Smooth muscle cell (in vitro differentiated cells): ENCODE measurements around the gene TMEM232. TPM values are rescaled to one million over a fixed set of nuclear protein-coding genes. Genes with fewer than 3 reads are reported as not detected.

Experiments
- DNase-seq: peaks from one replicate; lab custom pipeline; 2025; ENCODE audit not compliant: unreplicated experiment; lab: John Stamatoyannopoulos, UW
- H2AFZ ChIP-seq: fragments of 200-600 bp; sonication (generic); 2 replicates; pipeline ENCODE4 v1.6.0; 2016; ENCODE audit warnings: antibody characterized with exemption, low read depth, mild to moderate bottlenecking
- H3F3A ChIP-seq: fragments of 200-600 bp; sonication (generic); 2 replicates; pipeline ENCODE4 v1.6.0; 2017; ENCODE audit warnings: antibody characterized with exemption, low read depth
- H3K27ac ChIP-seq: fragments of 200-600 bp; sonication (generic); 2 replicates; pipeline ENCODE4 v1.5.1; 2016; ENCODE audit warnings: low read depth, mild to moderate bottlenecking
- H3K27me3 ChIP-seq: fragments of 200-600 bp; sonication (generic); 2 replicates; pipeline ENCODE4 v1.6.1; 2016; ENCODE audit warnings: low read depth, mild to moderate bottlenecking
- H3K36me3 ChIP-seq: fragments of 200-600 bp; sonication (generic); 2 replicates; pipeline ENCODE4 v1.5.1; 2016; ENCODE audit warnings: low read depth
- H3K4me1 ChIP-seq: fragments of 200-600 bp; sonication (generic); 2 replicates; pipeline ENCODE4 v1.5.1; 2016; ENCODE audit warnings: low read depth
- H3K4me2 ChIP-seq: fragments of 200-600 bp; sonication (generic); 2 replicates; pipeline ENCODE4 v1.6.0; 2016; ENCODE audit warnings: mild to moderate bottlenecking
- H3K4me3 ChIP-seq: fragments of 200-600 bp; sonication (generic); 2 replicates; pipeline ENCODE4 v1.5.1; 2016; ENCODE audit warnings: mild to moderate bottlenecking
- H3K79me2 ChIP-seq: fragments of 200-600 bp; sonication (generic); 2 replicates; pipeline ENCODE4 v1.6.0; 2016; ENCODE audit warnings: low read depth, mild to moderate bottlenecking
- H3K9ac ChIP-seq: fragments of 200-600 bp; sonication (generic); 2 replicates; pipeline ENCODE4 v1.6.0; 2016; ENCODE audit warnings: low read depth
- H3K9me3 ChIP-seq: fragments of 200-600 bp; sonication (generic); replicated peaks from 2 replicates; pipeline ENCODE4 v1.5.1; 2016; ENCODE audit warnings: low read depth
- H4K20me1 ChIP-seq: fragments of 200-600 bp; sonication (generic); 2 replicates; pipeline ENCODE4 v1.6.0; 2016; ENCODE audit warnings: low read depth
- whole genome bisulfite sequencing: methylation state at CpG from one replicate; pipeline ENCODE4 v1.1.7; 2016; ENCODE audit warnings: low lambda C conversion rate; 5-methylcytosine and 5-hydroxymethylcytosine counted together
- polyA plus RNA-seq: library from polyadenylated mRNA; unstranded; fragments of >200 nt; fragmentation: Nextera tagmentation; extraction: Ambion mirVana; gene quantifications from 2 replicates; pipeline ENCODE4 v1.2.1, GENCODE V29; 2016
- total RNA-seq: library from RNA; depleted of rRNA; stranded (reverse); fragments of >200 nt; gene quantifications from 2 replicates; pipeline ENCODE4 v1.2.3, GENCODE V29; 2014
- TF ChIP-seq, protein P1 (sequence below): fragments of 200-600 bp; sonication (generic); IDR thresholded peaks from 2 replicates; pipeline ENCODE4 v1.5.1; 2017; ENCODE audit warnings: borderline replicate concordance, mild to moderate bottlenecking, antibody characterized with exemption; ENCODE audit not compliant: insufficient read depth, poor library complexity, severe bottlenecking

The TMEM232 gene
- total and polyA plus RNA-seq, 2 experiments from 2014 or later, result 0.49 to 1.0 TPM

DNA sequence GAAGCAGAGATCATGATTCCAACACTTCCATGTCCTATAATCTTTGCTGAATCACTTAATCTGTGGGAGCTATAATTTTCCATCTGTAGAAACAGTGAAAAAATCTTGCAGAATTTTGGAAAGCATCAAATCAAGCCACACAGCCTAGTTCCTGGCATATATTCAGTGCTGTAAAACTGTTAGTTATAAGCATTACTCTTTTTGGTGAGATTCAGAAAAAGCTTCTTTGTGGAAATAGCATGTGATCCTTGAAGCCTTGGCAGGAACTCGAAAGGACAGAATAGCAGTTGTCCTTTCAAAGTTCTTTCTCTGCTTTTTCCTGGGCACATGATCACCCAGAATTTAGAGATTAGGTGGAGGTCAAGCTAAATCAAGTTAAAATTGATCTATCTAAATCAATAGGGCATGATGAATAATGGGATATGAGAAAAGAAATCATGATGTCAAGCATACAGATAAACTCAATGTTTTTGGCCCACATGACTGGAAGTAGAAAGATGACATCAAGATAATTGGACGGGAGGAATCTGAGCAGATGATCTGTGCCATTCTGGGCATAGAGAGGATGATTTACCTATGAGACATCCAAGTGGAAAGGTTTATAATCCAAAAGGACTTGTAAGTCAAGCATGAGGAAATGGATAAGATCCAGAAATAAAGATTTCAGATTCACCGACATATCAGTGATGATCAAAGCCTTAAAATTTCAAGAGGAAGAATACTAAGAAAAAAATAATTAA is 73.1 kb downstream of the TMEM232 start:
- Histone ChIP-seq H3K9ac (no peak overlapping the region), H2AFZ (no peak overlapping the region), H3K27ac (no peak overlapping the region), H3K9me3 (no peaks in the 10 kb centered on the region), H3K79me2 (no peaks in the 10 kb centered on the region), H3K4me3 (no peak overlapping the region), H3K27me3 (no peaks in the 10 kb centered on the region), H3F3A (no peaks in the 10 kb centered on the region), H3K36me3 (no peaks in the 10 kb centered on the region), H4K20me1 (no peaks in the 10 kb centered on the region), H3K4me2 (no peak overlapping the region), H3K4me1 (no peaks in the 10 kb centered on the region)
- WGBS, result 70% methylated on average over 3 of the region's 3 CpGs
- TF ChIP-seq, protein P1, sequence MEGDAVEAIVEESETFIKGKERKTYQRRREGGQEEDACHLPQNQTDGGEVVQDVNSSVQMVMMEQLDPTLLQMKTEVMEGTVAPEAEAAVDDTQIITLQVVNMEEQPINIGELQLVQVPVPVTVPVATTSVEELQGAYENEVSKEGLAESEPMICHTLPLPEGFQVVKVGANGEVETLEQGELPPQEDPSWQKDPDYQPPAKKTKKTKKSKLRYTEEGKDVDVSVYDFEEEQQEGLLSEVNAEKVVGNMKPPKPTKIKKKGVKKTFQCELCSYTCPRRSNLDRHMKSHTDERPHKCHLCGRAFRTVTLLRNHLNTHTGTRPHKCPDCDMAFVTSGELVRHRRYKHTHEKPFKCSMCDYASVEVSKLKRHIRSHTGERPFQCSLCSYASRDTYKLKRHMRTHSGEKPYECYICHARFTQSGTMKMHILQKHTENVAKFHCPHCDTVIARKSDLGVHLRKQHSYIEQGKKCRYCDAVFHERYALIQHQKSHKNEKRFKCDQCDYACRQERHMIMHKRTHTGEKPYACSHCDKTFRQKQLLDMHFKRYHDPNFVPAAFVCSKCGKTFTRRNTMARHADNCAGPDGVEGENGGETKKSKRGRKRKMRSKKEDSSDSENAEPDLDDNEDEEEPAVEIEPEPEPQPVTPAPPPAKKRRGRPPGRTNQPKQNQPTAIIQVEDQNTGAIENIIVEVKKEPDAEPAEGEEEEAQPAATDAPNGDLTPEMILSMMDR, result no peak
- no peak for DNase-seq

DNA sequence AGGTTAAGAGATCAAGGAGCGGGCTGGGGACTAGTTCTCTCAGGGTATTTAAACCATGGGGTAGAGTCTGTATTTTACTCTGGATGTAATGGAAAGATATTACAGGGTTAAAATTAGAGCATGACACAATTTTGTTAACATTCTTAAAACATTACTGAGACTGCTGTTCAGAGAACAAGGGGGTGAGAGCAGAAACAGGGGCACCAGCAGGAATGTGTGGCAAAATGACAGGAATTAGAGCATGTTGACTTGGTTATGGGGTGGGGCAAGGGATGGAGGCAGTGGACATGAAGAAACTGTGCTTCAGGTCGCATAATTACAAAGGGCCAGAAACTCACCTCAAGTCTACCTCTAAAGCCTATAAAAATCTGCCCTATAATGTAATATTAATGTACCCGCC is 75.0 kb downstream of the TMEM232 start:
- Histone ChIP-seq H3F3A (no peaks in the 10 kb centered on the region), H4K20me1 (no peaks in the 10 kb centered on the region), H3K4me1 (no peaks in the 10 kb centered on the region), H3K36me3 (no peaks in the 10 kb centered on the region), H3K4me3 (no peak overlapping the region), H3K4me2 (no peak overlapping the region), H3K9me3 (no peaks in the 10 kb centered on the region), H3K9ac (no peak overlapping the region), H3K27me3 (no peaks in the 10 kb centered on the region), H3K79me2 (no peaks in the 10 kb centered on the region), H3K27ac (no peak overlapping the region), H2AFZ (no peak overlapping the region)
- TF ChIP-seq, protein P1, result no peak
- DNase-seq, result no peak
- 79% methylated on average over 3 of the region's 3 CpGs for WGBS

DNA sequence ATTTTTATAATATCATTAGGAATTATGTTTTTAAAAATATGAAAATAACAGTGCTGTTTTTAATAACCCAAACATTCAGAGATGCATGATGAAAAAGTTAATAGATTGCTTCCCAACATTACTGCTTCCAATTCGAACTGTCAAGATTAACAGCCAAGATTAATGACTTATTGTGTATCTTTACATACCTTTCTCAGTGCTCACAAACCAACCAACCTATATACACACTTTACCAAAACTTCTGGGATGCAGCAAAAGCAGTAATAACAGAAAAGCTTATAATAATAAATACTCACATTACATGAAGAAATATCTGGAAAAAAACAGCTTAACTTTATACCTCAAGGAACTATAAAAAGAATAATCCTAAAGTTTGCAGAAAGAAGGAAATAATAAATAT is 82.1 kb downstream of the TMEM232 start:
- no peak for DNase-seq
- H3K9ac ChIP-seq, result no peak overlapping the region

More for the DNA sequence above, 82.1 kb downstream of the TMEM232 start:
- Histone ChIP-seq H3K36me3 (no peaks in the 10 kb centered on the region), H2AFZ (no peak overlapping the region), H3K9me3 (no peaks in the 10 kb centered on the region), H3K4me1 (no peaks in the 10 kb centered on the region), H3K27ac (no peak overlapping the region), H3K4me2 (no peak overlapping the region), H3F3A (no peaks in the 10 kb centered on the region), H3K4me3 (no peak overlapping the region), H4K20me1 (no peaks in the 10 kb centered on the region), H3K27me3 (no peaks in the 10 kb centered on the region), H3K79me2 (no peaks in the 10 kb centered on the region)
- TF ChIP-seq, protein P1, result no peak
- WGBS, result 57% methylated on average over 1 of the region's 1 CpG
